ENCODE measurements around the gene CARMIL1. TPM values are rescaled to one million over a fixed set of nuclear protein-coding genes. Genes with fewer than 3 reads are reported as not detected.
"Not testable (repeated sequence)": the region's sequence is repeated elsewhere in the genome, so short reads cannot be mapped to it uniquely, and the experiment has no call there.

Gene CARMIL1
- total RNA-seq, 2 experiments from 2014 or later: 5.0 to 5.4 TPM

GRCh38 chr6:25583099-25583498 lies 303.9 kb downstream of the CARMIL1 start:
- H3K36me3 Mint-ChIP-seq (ENCODE audit: low read depth): no peaks in the 10 kb centered on the region
- no peak overlapping the region for H3K27ac Mint-ChIP-seq
- peaks cover 26% of the 10 kb centered on the region for H3K4me1 Mint-ChIP-seq
- H3K27me3 Mint-ChIP-seq: no peaks in the 10 kb centered on the region
- peak; percentile 19 for DNase-seq
- CTCF ChIA-PET: interaction anchor here (0.6 to 0.9 kb wide), 2 partner anchors 26 to 144 kb away, joined by 3 read pairs; a partner anchor contains a TSS
- POLR2A ChIA-PET: no interaction called here
- peaks cover 3% of the 10 kb centered on the region for H3K9me3 Mint-ChIP-seq
- no peak overlapping the region for H3K4me3 Mint-ChIP-seq

GRCh38 chr6:25583906-25584305 lies 304.7 kb downstream of the CARMIL1 start:
- H3K9me3 Mint-ChIP-seq: peaks cover 3% of the 10 kb centered on the region
- no peaks in the 10 kb centered on the region for H3K36me3 Mint-ChIP-seq (ENCODE audit: low read depth)
- no peak overlapping the region for H3K4me3 Mint-ChIP-seq
- ChIA-PET CTCF (no interaction called here), POLR2A (no interaction called here)
- H3K27me3 Mint-ChIP-seq: no peaks in the 10 kb centered on the region
- H3K4me1 Mint-ChIP-seq: peaks cover 26% of the 10 kb centered on the region
- no peak overlapping the region for H3K27ac Mint-ChIP-seq
- no peak for DNase-seq

- Mint-ChIP-seq H3K9me3 (peaks cover 3% of the 10 kb centered on the region), H3K27ac (no peak overlapping the region)
These were observed 306.1 kb downstream of the CARMIL1 start for GRCh38 chr6:25585225-25585624.

GRCh38 chr6:25586119-25586518 lies 306.9 kb downstream of the CARMIL1 start:
- H3K9me3 Mint-ChIP-seq; H3K4me3 Mint-ChIP-seq; CTCF ChIA-PET; H3K27ac Mint-ChIP-seq; POLR2A ChIA-PET; H3K36me3 Mint-ChIP-seq (ENCODE audit: low read depth); H3K27me3 Mint-ChIP-seq; DNase-seq: not testable (repeated sequence)
- H3K4me1 Mint-ChIP-seq: peaks cover 16% of the 10 kb centered on the region

More at GRCh38 chr6:25585225-25585624, 306.1 kb downstream of the CARMIL1 start:
- Mint-ChIP-seq H3K4me3 (no peak overlapping the region), H3K36me3 (ENCODE audit: low read depth) (no peaks in the 10 kb centered on the region), H3K4me1 (peaks cover 20% of the 10 kb centered on the region), H3K27me3 (no peaks in the 10 kb centered on the region)
- CTCF ChIA-PET: no interaction called here
- POLR2A ChIA-PET: no interaction called here
- no peak for DNase-seq

- peaks cover 3% of the 10 kb centered on the region for H3K9me3 Mint-ChIP-seq
- CTCF ChIA-PET: no interaction called here
- POLR2A ChIA-PET: no interaction called here
These were observed 307.8 kb downstream of the CARMIL1 start for GRCh38 chr6:25586927-25587326.

GRCh38 chr6:25590986-25591385 lies 311.8 kb downstream of the CARMIL1 start:
- no peak overlapping the region for H3K4me3 Mint-ChIP-seq
- no peaks in the 10 kb centered on the region for H3K27me3 Mint-ChIP-seq
- POLR2A ChIA-PET: no interaction called here
- H3K9me3 Mint-ChIP-seq: no peaks in the 10 kb centered on the region
- H3K4me1 Mint-ChIP-seq: no peaks in the 10 kb centered on the region
- no peaks in the 10 kb centered on the region for H3K36me3 Mint-ChIP-seq (ENCODE audit: low read depth)
- CTCF ChIA-PET: no interaction called here
- DNase-seq: no peak
- no peak overlapping the region for H3K27ac Mint-ChIP-seq

More at GRCh38 chr6:25586927-25587326, 307.8 kb downstream of the CARMIL1 start:
- Mint-ChIP-seq H3K4me3 (no peak overlapping the region), H3K27ac (no peak overlapping the region), H3K27me3 (no peaks in the 10 kb centered on the region), H3K4me1 (peaks cover 15% of the 10 kb centered on the region), H3K36me3 (ENCODE audit: low read depth) (no peaks in the 10 kb centered on the region)
- DNase-seq: no peak

GRCh38 chr6:25596928-25597818 lies 318.0 kb downstream of the CARMIL1 start:
- Mint-ChIP-seq H3K27me3 (no peaks in the 10 kb centered on the region), H3K36me3 (ENCODE audit: low read depth) (no peaks in the 10 kb centered on the region), H3K4me3 (no peak overlapping the region), H3K27ac (no peak overlapping the region), H3K4me1 (peaks cover 5% of the 10 kb centered on the region), H3K9me3 (no peaks in the 10 kb centered on the region)
- POLR2A ChIA-PET: no interaction called here
- DNase-seq: no peak
- CTCF ChIA-PET: interaction anchor here (0.6 kb wide), 1 partner anchor 304 kb away, joined by 3 read pairs; no protein-coding TSS in a partner anchor

GRCh38 chr6:25599516-25600085 lies 320.4 kb downstream of the CARMIL1 start:
- POLR2A ChIA-PET: no interaction called here
- no peaks in the 10 kb centered on the region for H3K36me3 Mint-ChIP-seq (ENCODE audit: low read depth)
- H3K4me1 Mint-ChIP-seq: peaks cover 5% of the 10 kb centered on the region
- DNase-seq: no peak
- H3K9me3 Mint-ChIP-seq: no peaks in the 10 kb centered on the region
- CTCF ChIA-PET: interaction anchor here (0.7 to 1.9 kb wide), 3 partner anchors 11 to 376 kb away, joined by 3 to 4 read pairs (median 4); no protein-coding TSS in a partner anchor
- H3K27me3 Mint-ChIP-seq: no peaks in the 10 kb centered on the region
- no peak overlapping the region for H3K27ac Mint-ChIP-seq
- no peak overlapping the region for H3K4me3 Mint-ChIP-seq

- DNase-seq: no peak
- no peaks in the 10 kb centered on the region for H3K9me3 Mint-ChIP-seq
- ChIA-PET POLR2A (no interaction called here), CTCF (no interaction called here)
- H3K27ac Mint-ChIP-seq: no peak overlapping the region
- H3K36me3 Mint-ChIP-seq (ENCODE audit: low read depth): no peaks in the 10 kb centered on the region
- H3K4me3 Mint-ChIP-seq: no peak overlapping the region
- H3K4me1 Mint-ChIP-seq: peaks cover 5% of the 10 kb centered on the region
- H3K27me3 Mint-ChIP-seq: no peaks in the 10 kb centered on the region
These were observed 322.9 kb downstream of the CARMIL1 start for GRCh38 chr6:25601800-25602673.

GRCh38 chr6:25602674-25602982 lies 323.5 kb downstream of the CARMIL1 start:
- Mint-ChIP-seq H3K9me3 (no peaks in the 10 kb centered on the region), H3K27me3 (no peaks in the 10 kb centered on the region), H3K27ac (no peak overlapping the region), H3K36me3 (ENCODE audit: low read depth) (no peaks in the 10 kb centered on the region), H3K4me3 (no peak overlapping the region), H3K4me1 (peaks cover 5% of the 10 kb centered on the region)
- no peak for DNase-seq
- POLR2A ChIA-PET: no interaction called here
- CTCF ChIA-PET: no interaction called here

GRCh38 chr6:25603251-25603650 lies 324.1 kb downstream of the CARMIL1 start:
- Mint-ChIP-seq H3K36me3 (ENCODE audit: low read depth) (no peaks in the 10 kb centered on the region), H3K4me3 (no peak overlapping the region), H3K9me3 (no peaks in the 10 kb centered on the region), H3K27ac (no peak overlapping the region), H3K27me3 (no peaks in the 10 kb centered on the region), H3K4me1 (peaks cover 5% of the 10 kb centered on the region)
- CTCF ChIA-PET: no interaction called here
- DNase-seq: no peak
- POLR2A ChIA-PET: no interaction called here

- Mint-ChIP-seq H3K36me3 (ENCODE audit: low read depth) (no peaks in the 10 kb centered on the region), H3K27ac (no peak overlapping the region), H3K4me1 (peaks cover 5% of the 10 kb centered on the region), H3K27me3 (no peaks in the 10 kb centered on the region), H3K4me3 (no peak overlapping the region), H3K9me3 (no peaks in the 10 kb centered on the region)
- ChIA-PET CTCF (interaction anchor here (0.6 kb wide), 1 partner anchor 482 kb away, joined by 3 read pairs; no protein-coding TSS in a partner anchor), POLR2A (no interaction called here)
- DNase-seq: no peak
These were observed 327.0 kb downstream of the CARMIL1 start for GRCh38 chr6:25606151-25606550.

GRCh38 chr6:25608558-25609174 lies 329.5 kb downstream of the CARMIL1 start:
- CTCF ChIA-PET: no interaction called here
- Mint-ChIP-seq H3K9me3 (no peaks in the 10 kb centered on the region), H3K4me3 (no peak overlapping the region), H3K27me3 (no peaks in the 10 kb centered on the region), H3K4me1 (no peaks in the 10 kb centered on the region), H3K27ac (no peak overlapping the region), H3K36me3 (ENCODE audit: low read depth) (no peaks in the 10 kb centered on the region)
- POLR2A ChIA-PET: no interaction called here
- no peak for DNase-seq

Measured in activated CD4-positive, alpha-beta T cell treated with anti-CD3 and anti-CD28 coated beads, Interleukin-2, amount 10 ng/mL, durations not matched to agents 7 days and 5 days (primary cell).